Osteoblast (primary cell): ENCODE data around the gene RBM48. TPM values are rescaled to one million over a fixed set of nuclear protein-coding genes. Genes with fewer than 3 reads are reported as not detected.

Experiments used
- DNase-seq: peaks from one replicate; pipeline ENCODE4 v3.0.0; 2011; ENCODE audit warnings: low spot score, mixed read lengths; ENCODE audit not compliant: insufficient read length; ENCODE audit errors: missing footprints
- H2AFZ ChIP-seq: 2 replicates; pipeline ENCODE4 v1.6.0; 2011; ENCODE audit warnings: mild to moderate bottlenecking, low read length
- H3K27ac ChIP-seq: 2 replicates; pipeline ENCODE4 v1.5.1; 2011; ENCODE audit warnings: mild to moderate bottlenecking, low read depth, low read length, moderate library complexity
- H3K27me3 ChIP-seq: 2 replicates; pipeline ENCODE4 v1.6.0; 2012; ENCODE audit warnings: mild to moderate bottlenecking, control low read depth, inconsistent platforms, low read length, moderate library complexity; ENCODE audit not compliant: insufficient read depth
- H3K36me3 ChIP-seq: 2 replicates; pipeline ENCODE4 v1.5.1; 2011; ENCODE audit warnings: mild to moderate bottlenecking, low read length, control low read depth, moderate library complexity; ENCODE audit not compliant: insufficient read depth
- H3K4me1 ChIP-seq: 2 replicates; pipeline ENCODE4 v1.5.1; 2011; ENCODE audit warnings: mild to moderate bottlenecking, low read length, control low read depth, moderate library complexity; ENCODE audit not compliant: insufficient read depth
- H3K4me2 ChIP-seq: 2 replicates; pipeline ENCODE4 v1.6.0; 2011; ENCODE audit warnings: mild to moderate bottlenecking, low read length; ENCODE audit not compliant: insufficient read depth
- H3K4me3 ChIP-seq: fragments of 200-600 bp; sonication (generic); 3 replicates; pipeline ENCODE4 v1.5.1; 2012; ENCODE audit warnings: mild to moderate bottlenecking, low read length, inconsistent platforms; ENCODE audit not compliant: insufficient read depth
- H3K79me2 ChIP-seq: 2 replicates; pipeline ENCODE4 v1.6.0; 2012; ENCODE audit warnings: mild to moderate bottlenecking, low read length, control low read depth, inconsistent platforms; ENCODE audit not compliant: insufficient read depth
- H3K9me3 ChIP-seq: 2 replicates; pipeline ENCODE4 v1.5.1; 2011; ENCODE audit warnings: low read depth, low read length, control low read depth
- H4K20me1 ChIP-seq: 2 replicates; pipeline ENCODE4 v1.6.0; 2012; ENCODE audit warnings: mild to moderate bottlenecking, low read length, control low read depth; ENCODE audit not compliant: insufficient read depth
- CTCF ChIP-seq: IDR thresholded peaks from 2 replicates; pipeline ENCODE4 v1.5.1; 2011; ENCODE audit warnings: mild to moderate bottlenecking, low read depth, low read length, moderate library complexity; ENCODE audit errors: extremely low read depth
- total RNA-seq: library from RNA; depleted of rRNA; stranded (reverse); fragments of >200 nt; gene quantifications from 2 replicates; pipeline ENCODE4 v1.2.3, GENCODE V29; 2012

The RBM48 gene
- total RNA-seq, 1 donor = 11.2 TPM

GRCh38 chr7:92508946-92509345, 19.6 kb upstream of the RBM48 start:
- Histone ChIP-seq H3K4me2 (no peak overlapping the region), H3K4me1 (no peaks in the 10 kb centered on the region), H3K36me3 (peaks cover 21% of the 10 kb centered on the region), H3K27me3 (no peaks in the 10 kb centered on the region), H3K9me3 (no peaks in the 10 kb centered on the region), H3K4me3 (no peak overlapping the region), H3K27ac (no peak overlapping the region), H2AFZ (no peak overlapping the region), H3K79me2 (no peaks in the 10 kb centered on the region), H4K20me1 (no peaks in the 10 kb centered on the region)
- TF ChIP-seq CTCF = no peak
- no peak for DNase-seq

- TF ChIP-seq CTCF = no peak
- Histone ChIP-seq H3K36me3 (peaks cover 12% of the 10 kb centered on the region), H3K27me3 (no peaks in the 10 kb centered on the region), H3K79me2 (no peaks in the 10 kb centered on the region), H3K4me2 (no peak overlapping the region), H3K4me1 (no peaks in the 10 kb centered on the region), H3K4me3 (no peak overlapping the region), H2AFZ (no peak overlapping the region), H4K20me1 (no peaks in the 10 kb centered on the region), H3K27ac (no peak overlapping the region), H3K9me3 (no peaks in the 10 kb centered on the region)
- no peak for DNase-seq
These were observed 15.3 kb upstream of the RBM48 start for GRCh38 chr7:92513167-92513902.

GRCh38 chr7:92517631-92518030, 11.0 kb upstream of the RBM48 start:
- H3K9me3 ChIP-seq = no peaks in the 10 kb centered on the region
- H2AFZ ChIP-seq = no peak overlapping the region
- DNase-seq = peak; percentile 39
- H3K27me3 ChIP-seq = no peaks in the 10 kb centered on the region
- TF ChIP-seq CTCF = no peak
- H3K4me3 ChIP-seq = no peak overlapping the region
- H4K20me1 ChIP-seq = no peaks in the 10 kb centered on the region
- no peak overlapping the region for H3K4me2 ChIP-seq
- no peaks in the 10 kb centered on the region for H3K4me1 ChIP-seq
- peak overlapping the region; percentile 32 for H3K27ac ChIP-seq
- H3K79me2 ChIP-seq = no peaks in the 10 kb centered on the region
- peaks cover 7% of the 10 kb centered on the region for H3K36me3 ChIP-seq

GRCh38 chr7:92520024-92520423, 8.6 kb upstream of the RBM48 start:
- no peak for TF ChIP-seq CTCF

More at GRCh38 chr7:92520024-92520423, 8.6 kb upstream of the RBM48 start:
- Histone ChIP-seq H3K4me1 (no peaks in the 10 kb centered on the region), H3K36me3 (no peaks in the 10 kb centered on the region), H4K20me1 (no peaks in the 10 kb centered on the region), H3K27me3 (no peaks in the 10 kb centered on the region), H3K4me2 (no peak overlapping the region), H3K27ac (no peak overlapping the region), H3K4me3 (no peak overlapping the region), H2AFZ (no peak overlapping the region), H3K79me2 (peaks cover 5% of the 10 kb centered on the region), H3K9me3 (no peaks in the 10 kb centered on the region)
- no peak for DNase-seq
